ENCODE data around the gene PIK3C2B.

The PIK3C2B gene

DNA sequence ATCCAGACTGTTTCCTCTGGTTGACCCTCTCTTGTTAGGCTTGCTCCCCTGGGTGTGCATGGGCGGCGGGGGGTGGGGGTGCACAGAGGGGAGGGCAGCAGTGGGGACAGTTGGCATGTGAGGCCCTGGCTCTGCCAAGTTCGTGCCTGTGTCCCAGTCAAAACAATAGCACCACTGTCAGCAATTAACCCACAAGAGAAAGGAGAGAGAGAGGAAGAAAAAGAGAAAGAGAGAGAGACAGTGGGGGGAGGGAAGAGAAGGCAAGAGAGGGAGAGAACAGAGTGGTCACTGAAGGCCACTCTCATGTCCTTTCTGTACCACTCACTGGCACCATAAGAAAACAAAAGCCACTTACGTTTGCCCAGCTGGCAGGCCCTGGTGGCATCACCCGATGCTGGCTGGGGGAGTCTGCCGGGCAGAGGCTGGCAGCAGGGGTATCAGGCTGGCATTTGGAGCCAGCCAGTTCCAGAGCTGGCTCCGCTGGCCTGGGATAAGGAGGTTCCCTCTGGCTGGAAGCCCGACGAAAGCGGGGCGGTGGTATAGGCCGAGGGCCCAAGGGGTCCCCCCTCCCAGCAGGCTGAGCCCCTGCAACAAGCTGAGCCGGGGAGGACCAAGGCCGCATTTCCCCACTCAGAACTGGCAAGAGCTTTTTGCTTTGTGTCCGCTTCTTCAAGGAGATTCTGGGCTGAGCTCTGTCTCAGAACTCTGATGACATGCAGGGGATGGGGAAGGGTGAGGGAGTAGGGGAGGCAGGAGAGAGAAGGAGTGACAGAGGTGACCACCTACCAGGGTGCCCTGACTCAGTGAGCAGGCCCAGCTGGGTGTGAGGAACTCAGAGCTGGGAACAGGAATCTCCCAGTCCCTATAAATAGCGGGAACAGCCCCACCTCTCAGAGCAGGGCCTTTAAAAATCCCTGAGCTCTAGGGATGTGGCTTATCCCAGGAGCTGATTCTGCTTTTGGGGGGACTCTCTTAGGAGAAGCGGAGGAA lies 27.9 kb downstream of the PIK3C2B start:
- no peak for TF ChIP-seq CTCF (IDR thresholded peaks at IDR 0.05; ENCODE audit: borderline replicate concordance, control extremely low read depth, extremely low read depth, insufficient read depth, missing control alignments)
- in situ Hi-C loops (cut with MboI; ENCODE audit: low sequenced_read_pairs, unreplicated experiment) = no loop called here

DNA sequence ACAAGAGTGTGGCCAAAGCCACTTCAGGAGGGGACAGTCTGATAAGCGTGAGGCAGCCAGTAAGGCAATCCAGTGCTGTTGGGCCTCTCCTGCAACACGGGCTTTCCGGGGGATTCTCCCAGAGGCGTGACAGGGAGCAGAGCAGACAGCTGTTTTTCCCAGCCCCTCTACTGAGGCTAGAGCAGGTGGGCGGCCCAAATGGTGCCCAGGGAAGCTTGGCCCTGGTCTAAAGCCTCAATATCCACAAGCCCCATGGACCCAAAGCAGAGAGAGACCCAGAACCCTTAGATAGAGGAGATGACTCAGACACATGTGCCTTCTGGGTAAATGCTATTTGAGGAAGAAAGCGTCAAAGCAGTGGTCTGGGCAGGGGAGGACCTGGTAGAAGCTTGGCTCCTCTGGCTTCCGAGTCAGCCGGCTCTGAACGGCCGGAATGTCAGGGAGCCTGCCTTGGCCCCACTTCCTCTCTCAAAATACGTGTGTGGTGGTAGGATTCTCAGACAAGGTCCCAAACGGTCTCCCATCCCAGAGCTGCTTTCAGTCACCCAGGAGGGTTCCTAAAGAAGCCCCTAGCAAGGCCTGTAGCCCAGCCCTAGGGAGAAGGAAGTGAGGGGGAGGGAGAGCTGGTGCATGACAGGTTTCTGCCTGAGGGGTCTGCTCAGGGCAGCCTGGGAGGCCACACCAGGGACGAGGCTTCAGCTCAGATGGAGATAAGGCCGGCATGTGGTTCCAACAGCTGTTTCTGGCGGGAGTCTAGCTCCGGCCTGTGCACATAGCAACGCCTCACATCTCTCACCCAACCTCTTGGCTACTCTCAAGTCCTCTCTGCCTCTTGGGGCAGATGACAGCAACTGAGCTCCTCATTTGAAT lies 28.8 kb downstream of the PIK3C2B start:
- in situ Hi-C loops (cut with MboI; ENCODE audit: low sequenced_read_pairs, unreplicated experiment) = no loop called here

More for the DNA sequence above, 27.9 kb downstream of the PIK3C2B start:
- DNase-seq (ENCODE audit: low spot score) = no peak

DNA sequence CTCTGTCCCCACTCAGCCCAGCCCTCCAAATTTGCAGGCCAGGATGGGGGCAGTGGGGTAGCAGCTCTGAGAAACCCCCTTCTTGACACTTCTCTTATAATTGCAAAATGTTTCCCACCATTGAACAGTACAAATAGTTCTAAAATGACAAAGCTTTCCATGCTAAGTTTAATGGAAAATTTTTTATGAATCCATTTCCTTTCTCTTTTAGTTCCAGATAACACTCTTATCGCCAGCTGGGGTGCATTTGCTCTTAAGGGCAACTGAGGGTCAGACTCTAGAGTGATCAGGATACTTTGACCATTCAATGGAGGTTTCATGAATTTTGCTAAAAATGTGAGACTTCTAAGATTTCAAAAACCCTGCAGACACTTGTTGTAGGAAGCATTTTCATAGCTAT lies 29.9 kb downstream of the PIK3C2B start:
- in situ Hi-C loops (cut with MboI; ENCODE audit: low sequenced_read_pairs, unreplicated experiment) = no loop called here
- DNase-seq (ENCODE audit: low spot score) = no peak
- no peak for TF ChIP-seq CTCF (IDR thresholded peaks at IDR 0.05; ENCODE audit: borderline replicate concordance, control extremely low read depth, extremely low read depth, insufficient read depth, missing control alignments)

More for the DNA sequence above, 28.8 kb downstream of the PIK3C2B start:
- DNase-seq (ENCODE audit: low spot score) = peak; percentile 86
- peak; percentile 3 for TF ChIP-seq CTCF (IDR thresholded peaks at IDR 0.05; ENCODE audit: borderline replicate concordance, control extremely low read depth, extremely low read depth, insufficient read depth, missing control alignments)

DNA sequence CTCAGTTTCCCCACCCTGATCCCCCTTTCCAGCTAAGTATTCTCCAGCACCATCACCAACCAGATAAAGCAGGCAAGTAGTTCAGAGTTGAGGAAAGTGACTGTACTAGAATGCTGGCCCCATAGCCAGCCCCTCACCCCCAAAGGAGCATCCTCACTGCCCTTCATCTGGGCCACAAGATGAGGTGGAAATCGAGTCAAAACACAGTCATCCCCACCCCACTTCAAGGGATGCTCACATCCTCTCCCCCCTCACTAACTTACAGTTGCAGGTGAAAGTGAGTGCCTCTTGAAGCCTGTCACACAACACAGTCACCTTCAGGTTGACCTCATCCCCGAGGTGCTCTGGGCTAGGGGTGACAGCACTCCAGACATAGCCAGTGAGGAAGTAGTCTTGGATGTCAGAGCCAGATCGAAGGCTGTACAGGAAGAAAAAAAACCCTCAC lies 30.4 kb downstream of the PIK3C2B start:
- no peak for DNase-seq (ENCODE audit: low spot score)

GRCh38 chr1:204463125-204464060 lies 31.2 kb downstream of the PIK3C2B start:
- in situ Hi-C loops (cut with MboI; ENCODE audit: low sequenced_read_pairs, unreplicated experiment) = no loop called here
- no peak for TF ChIP-seq CTCF (IDR thresholded peaks at IDR 0.05; ENCODE audit: borderline replicate concordance, control extremely low read depth, extremely low read depth, insufficient read depth, missing control alignments)
- DNase-seq (ENCODE audit: low spot score) = no peak

More for the DNA sequence above, 30.4 kb downstream of the PIK3C2B start:
- TF ChIP-seq CTCF (IDR thresholded peaks at IDR 0.05; ENCODE audit: borderline replicate concordance, control extremely low read depth, extremely low read depth, insufficient read depth, missing control alignments) = no peak
- in situ Hi-C loops (cut with MboI; ENCODE audit: low sequenced_read_pairs, unreplicated experiment) = no loop called here
